Activated naive CD8-positive, alpha-beta T cell treated with anti-CD3 and anti-CD28 coated beads, Interleukin-2, amount 10 ng/mL, durations not matched to agents 7 days and 5 days (primary cell): ENCODE measurements around the gene CDC42BPB. TPM values are rescaled to one million over a fixed set of nuclear protein-coding genes. Genes with fewer than 3 reads are reported as not detected.

Experiments
- ATAC-seq: fragments of 150-1000 bp; cut with Tn5 transposase; one replicate; pipeline ENCODE4 v1.10.0; 2021; ENCODE audit warnings: low read depth, moderate library complexity
- POLR2A ChIA-PET: fragments of 350-600 bp; sonication (Branson Sonifier 250); formaldehyde crosslinking; loops from one replicate; lab custom pipeline; 2021; ENCODE audit warnings: antibody characterized with exemption; lab: Charles Lee
- DNase-seq: peaks from one replicate; pipeline ENCODE4 v3.0.0; 2021
- H3K27ac Mint-ChIP-seq: one replicate; pipeline ENCODE4 v1.8.0; 2022; ENCODE audit warnings: mild to moderate bottlenecking, mixed read lengths
- H3K27me3 Mint-ChIP-seq: one replicate; pipeline ENCODE4 v1.8.0; 2022; ENCODE audit warnings: mild to moderate bottlenecking, moderate library complexity, mixed read lengths
- H3K36me3 Mint-ChIP-seq: one replicate; pipeline ENCODE4 v1.8.0; 2021; ENCODE audit warnings: mild to moderate bottlenecking, mixed read lengths
- H3K4me1 Mint-ChIP-seq: one replicate; pipeline ENCODE4 v1.8.0; 2021; ENCODE audit warnings: mixed read lengths
- H3K4me3 Mint-ChIP-seq: one replicate; pipeline ENCODE4 v1.8.0; 2022; ENCODE audit warnings: mild to moderate bottlenecking, moderate library complexity, mixed read lengths
- H3K9me3 Mint-ChIP-seq: one replicate; pipeline ENCODE4 v1.8.0; 2021; ENCODE audit warnings: mixed read lengths
- total RNA-seq, 2 experiments: library from RNA; stranded (reverse); gene quantifications; one replicate each; pipeline ENCODE4 v1.2.3, GENCODE V29; 2021

CDC42BPB gene
- total RNA-seq, 2 experiments from 2014 or later: 1.1 TPM

DNA sequence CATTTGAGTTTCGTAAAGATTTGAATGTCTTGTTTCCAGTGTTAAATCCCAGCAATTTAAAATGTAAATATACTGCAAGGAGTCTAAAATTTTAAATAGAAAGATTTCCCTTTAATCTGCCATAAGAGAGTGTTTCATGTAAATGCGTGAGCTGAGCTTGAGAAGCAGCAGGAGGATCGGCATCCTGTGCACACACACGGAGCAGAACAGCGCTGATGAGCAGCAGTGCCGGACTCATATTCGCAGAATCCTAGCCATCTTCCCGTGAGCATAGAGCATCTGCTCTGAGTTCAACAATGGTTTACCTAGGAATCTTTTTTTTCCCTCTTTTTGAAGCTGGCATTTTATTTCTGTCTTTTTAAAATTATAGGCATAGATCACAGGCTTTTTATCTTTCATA, 164.7 kb downstream of the CDC42BPB start:
- peaks cover 10% of the 10 kb centered on the region for H3K36me3 Mint-ChIP-seq
- no peaks in the 10 kb centered on the region for H3K9me3 Mint-ChIP-seq
- no peak for ATAC-seq
- H3K27ac Mint-ChIP-seq: no peak overlapping the region
- H3K4me1 Mint-ChIP-seq: no peaks in the 10 kb centered on the region
- no peaks in the 10 kb centered on the region for H3K27me3 Mint-ChIP-seq
- DNase-seq: no peak
- POLR2A ChIA-PET: no interaction called here
- H3K4me3 Mint-ChIP-seq: no peak overlapping the region

DNA sequence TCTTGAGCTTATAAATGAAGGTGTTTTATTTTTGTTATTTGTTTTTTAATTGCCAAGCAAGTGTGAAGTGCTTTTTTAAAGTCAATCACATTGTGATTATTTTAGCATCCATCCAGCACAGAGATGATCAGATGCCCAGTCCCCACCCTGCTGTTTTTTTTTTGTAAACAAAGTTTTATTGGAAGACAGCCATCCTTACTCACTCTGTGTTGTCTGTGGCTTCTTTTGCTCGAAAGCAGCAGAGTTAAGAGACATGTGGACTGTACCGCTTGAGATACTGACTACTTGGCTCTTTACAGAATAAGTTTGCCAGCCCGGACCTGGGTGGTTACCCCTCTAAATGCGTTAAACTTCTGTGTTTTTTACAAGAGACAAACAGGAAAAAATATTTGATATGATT, 165.8 kb downstream of the CDC42BPB start:
- peaks cover 10% of the 10 kb centered on the region for H3K36me3 Mint-ChIP-seq
- POLR2A ChIA-PET: no interaction called here
- no peak overlapping the region for H3K27ac Mint-ChIP-seq
- H3K4me3 Mint-ChIP-seq: no peak overlapping the region
- DNase-seq (no peak), ATAC-seq (no peak)
- H3K27me3 Mint-ChIP-seq: no peaks in the 10 kb centered on the region
- no peaks in the 10 kb centered on the region for H3K9me3 Mint-ChIP-seq
- no peaks in the 10 kb centered on the region for H3K4me1 Mint-ChIP-seq

- POLR2A ChIA-PET: no interaction called here
- H3K4me1 Mint-ChIP-seq: no peaks in the 10 kb centered on the region
- H3K9me3 Mint-ChIP-seq: no peaks in the 10 kb centered on the region
- no peaks in the 10 kb centered on the region for H3K27me3 Mint-ChIP-seq
- ATAC-seq (no peak), DNase-seq (no peak)
- H3K36me3 Mint-ChIP-seq: peaks cover 11% of the 10 kb centered on the region
- no peak overlapping the region for H3K27ac Mint-ChIP-seq
- H3K4me3 Mint-ChIP-seq: no peak overlapping the region
These were observed 166.2 kb downstream of the CDC42BPB start for GRCh38 chr14:102891111-102891510.

DNA sequence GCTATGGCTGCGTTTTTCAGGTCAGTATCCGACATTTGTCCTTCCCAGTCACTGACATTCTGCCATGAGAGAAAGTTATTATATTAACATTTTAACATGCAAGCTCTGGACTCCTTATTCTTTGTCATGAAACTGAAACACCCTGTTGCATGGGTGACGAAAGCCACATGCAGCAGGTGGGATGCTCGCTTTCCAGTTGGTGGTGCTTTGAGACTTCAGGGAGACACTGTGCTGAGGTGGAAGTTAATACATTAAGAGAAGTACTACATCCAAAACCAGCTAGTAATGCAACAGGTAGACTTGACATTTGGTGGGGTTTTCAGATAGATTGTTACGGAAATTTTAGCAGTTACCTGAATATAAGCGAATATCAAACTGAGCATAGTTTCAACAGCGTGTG, 167.7 kb downstream of the CDC42BPB start:
- Mint-ChIP-seq H3K36me3 (peaks cover 12% of the 10 kb centered on the region), H3K4me1 (no peaks in the 10 kb centered on the region), H3K4me3 (no peak overlapping the region), H3K9me3 (no peaks in the 10 kb centered on the region), H3K27me3 (no peaks in the 10 kb centered on the region), H3K27ac (no peak overlapping the region)
- POLR2A ChIA-PET: no interaction called here
- ATAC-seq (no peak), DNase-seq (no peak)

DNA sequence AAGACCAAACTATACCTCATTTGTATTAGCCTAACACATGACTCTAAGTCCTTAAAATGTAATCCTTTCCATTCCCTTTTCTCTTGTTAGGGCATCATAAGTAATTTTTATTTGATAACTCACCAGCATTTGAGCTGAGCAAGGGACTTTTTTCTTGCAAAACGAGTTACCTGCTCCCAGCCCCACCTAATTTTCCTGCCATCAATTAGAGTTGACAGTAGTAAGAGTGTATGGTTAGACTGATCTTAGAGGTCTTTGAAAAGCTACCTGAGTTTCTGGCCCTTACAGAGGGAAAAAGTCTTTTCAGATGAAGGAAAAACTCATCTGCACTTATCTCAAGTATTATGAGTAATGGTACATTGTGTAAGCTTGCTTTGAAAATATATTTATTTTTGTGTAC, 168.6 kb downstream of the CDC42BPB start:
- Mint-ChIP-seq H3K4me3 (no peak overlapping the region), H3K27ac (no peak overlapping the region), H3K27me3 (no peaks in the 10 kb centered on the region), H3K36me3 (peaks cover 14% of the 10 kb centered on the region), H3K9me3 (no peaks in the 10 kb centered on the region), H3K4me1 (no peaks in the 10 kb centered on the region)
- DNase-seq: no peak
- POLR2A ChIA-PET: no interaction called here
- no peak for ATAC-seq

GRCh38 chr14:102885737-102886447, 171.5 kb downstream of the CDC42BPB start:
- no peak overlapping the region for H3K4me3 Mint-ChIP-seq
- no peak for ATAC-seq
- no peaks in the 10 kb centered on the region for H3K9me3 Mint-ChIP-seq
- no peaks in the 10 kb centered on the region for H3K27me3 Mint-ChIP-seq
- H3K27ac Mint-ChIP-seq: no peak overlapping the region
- H3K4me1 Mint-ChIP-seq: peaks cover 7% of the 10 kb centered on the region
- POLR2A ChIA-PET: no interaction called here
- H3K36me3 Mint-ChIP-seq: peaks cover 10% of the 10 kb centered on the region
- no peak for DNase-seq

DNA sequence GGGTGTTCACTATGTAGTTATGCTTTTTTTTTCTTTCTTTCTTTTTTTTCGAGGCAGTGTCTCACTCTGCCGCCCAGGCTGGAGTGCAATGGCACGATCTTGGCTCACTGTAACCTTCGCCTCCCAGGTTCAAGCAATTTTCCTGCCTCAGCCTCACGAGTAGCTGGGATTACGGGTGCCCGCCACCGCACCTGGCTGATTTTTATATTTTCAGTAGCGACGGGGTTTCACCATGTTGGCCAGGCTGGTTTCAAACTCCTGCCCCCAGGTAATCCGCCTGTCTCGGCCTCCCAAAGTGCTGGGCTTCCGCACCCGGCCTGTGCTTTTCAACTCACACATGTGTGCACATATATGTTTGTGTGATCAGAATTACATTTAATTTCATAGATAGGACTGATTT, 173.8 kb downstream of the CDC42BPB start:
- Mint-ChIP-seq H3K36me3 (peaks cover 8% of the 10 kb centered on the region), H3K4me1 (peaks cover 7% of the 10 kb centered on the region), H3K9me3 (no peaks in the 10 kb centered on the region), H3K4me3 (no peak overlapping the region), H3K27ac (peak overlapping the region; percentile 11), H3K27me3 (no peaks in the 10 kb centered on the region)
- DNase-seq (no peak), ATAC-seq (no peak)
- POLR2A ChIA-PET: no interaction called here

DNA sequence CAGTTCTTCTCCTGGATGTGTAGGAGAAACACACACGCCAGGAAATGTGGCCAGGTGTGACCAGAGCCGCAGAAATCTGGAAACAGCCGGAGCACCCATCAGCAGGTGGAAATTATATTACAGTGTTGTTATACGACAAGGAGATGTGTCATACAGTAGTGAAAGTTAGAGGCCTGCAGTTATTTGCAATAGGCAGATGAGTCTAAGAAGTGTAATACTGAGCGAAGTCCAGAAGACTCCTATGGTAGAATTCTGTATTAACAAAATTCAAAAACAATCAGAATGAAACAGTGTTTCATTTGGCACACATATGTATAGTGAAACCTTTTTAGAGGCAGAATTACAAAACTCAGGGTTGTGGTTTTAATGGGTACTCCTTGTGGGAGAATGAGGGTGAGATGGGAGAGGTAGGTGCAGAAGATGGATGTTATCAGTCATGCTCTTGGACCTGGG, 174.2 kb downstream of the CDC42BPB start:
- DNase-seq: no peak
- Mint-ChIP-seq H3K27me3 (no peaks in the 10 kb centered on the region), H3K36me3 (peaks cover 8% of the 10 kb centered on the region), H3K27ac (no peak overlapping the region), H3K4me1 (peaks cover 7% of the 10 kb centered on the region), H3K9me3 (no peaks in the 10 kb centered on the region), H3K4me3 (no peak overlapping the region)
- no peak for ATAC-seq
- POLR2A ChIA-PET: no interaction called here

Other genes starting within 250 kb of the CDC42BPB start
- gene AMN, start 134.9 kb downstream of the CDC42BPB start, total RNA-seq: 1 to 10 TPM; 2.5 to 2.9 TPM
- not detected for gene LBHD2, start 26.7 kb upstream of the CDC42BPB start, total RNA-seq
- not detected for gene EXOC3L4, start 37.2 kb upstream of the CDC42BPB start, total RNA-seq
- gene TNFAIP2, start 65.9 kb upstream of the CDC42BPB start, total RNA-seq: 1 to 10 TPM; 3.0 TPM